GM18870 (cell line): ENCODE measurements around the gene FRMD3.

Experiments used
- ATAC-seq: cut with Tn5 transposase; IDR thresholded peaks from one replicate; pipeline ENCODE4 v1.9.1; 2021; ENCODE audit warnings: moderate library complexity; ENCODE audit not compliant: unreplicated experiment

The FRMD3 gene

DNA sequence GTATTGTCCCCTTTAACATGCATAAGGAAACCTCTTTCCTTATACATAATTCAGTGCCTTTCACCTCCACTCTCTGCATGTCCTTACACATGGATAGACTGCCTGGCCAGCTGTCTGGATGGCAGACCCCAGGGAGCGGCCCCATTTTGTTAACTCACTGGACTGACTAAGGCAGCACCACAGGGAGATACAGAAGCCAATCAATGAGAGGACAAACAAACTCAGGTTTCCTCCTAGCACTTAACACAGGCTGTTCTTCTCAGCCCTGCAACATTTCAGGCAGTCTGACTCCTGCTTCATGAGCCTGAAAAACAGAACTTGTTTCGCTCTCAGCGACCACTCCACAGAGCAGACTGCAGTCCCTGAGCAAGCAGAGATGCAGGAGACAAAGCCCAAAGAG is 339.8 kb downstream of the FRMD3 start:
- ATAC-seq: no peak

DNA sequence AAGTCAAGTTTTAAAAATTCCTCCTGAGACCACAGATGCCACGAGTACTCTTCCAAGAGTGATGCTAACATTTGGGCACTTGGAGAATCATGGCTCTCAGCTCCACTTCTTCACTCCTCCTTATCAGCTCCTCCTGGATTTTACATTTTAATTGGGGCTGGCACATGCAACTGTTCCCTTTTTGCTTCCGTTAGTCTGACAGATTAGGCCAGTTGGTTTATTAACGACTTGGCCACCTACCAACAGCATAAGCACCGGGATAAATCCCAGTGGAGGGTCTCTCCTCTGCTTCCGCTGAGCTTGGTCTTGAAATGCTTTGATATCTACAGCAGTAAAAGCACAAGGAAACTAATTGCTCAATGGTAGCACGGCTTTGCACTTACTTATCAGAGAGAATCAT is 340.6 kb downstream of the FRMD3 start:
- no peak for ATAC-seq

DNA sequence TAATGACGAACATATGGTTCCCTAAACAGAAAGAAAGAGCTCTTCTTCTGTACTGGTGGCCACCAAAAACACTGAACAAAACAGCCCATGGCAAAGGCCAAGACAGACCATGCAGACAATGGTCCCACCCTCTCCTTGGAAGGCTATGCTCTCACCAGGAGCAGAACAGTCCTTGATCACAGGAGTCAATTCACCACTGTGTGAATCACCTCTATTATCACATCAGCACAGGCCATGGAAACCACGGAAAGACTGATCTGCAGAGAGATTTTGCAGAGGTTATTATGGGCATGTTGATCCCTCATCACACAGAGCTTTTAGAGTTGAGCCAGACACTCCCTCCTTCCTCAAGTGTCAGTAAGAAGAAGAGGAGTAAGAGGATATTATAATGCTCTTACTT is 341.3 kb downstream of the FRMD3 start:
- no peak for ATAC-seq
